ENCODE results near the gene DCLRE1B.

DNA sequence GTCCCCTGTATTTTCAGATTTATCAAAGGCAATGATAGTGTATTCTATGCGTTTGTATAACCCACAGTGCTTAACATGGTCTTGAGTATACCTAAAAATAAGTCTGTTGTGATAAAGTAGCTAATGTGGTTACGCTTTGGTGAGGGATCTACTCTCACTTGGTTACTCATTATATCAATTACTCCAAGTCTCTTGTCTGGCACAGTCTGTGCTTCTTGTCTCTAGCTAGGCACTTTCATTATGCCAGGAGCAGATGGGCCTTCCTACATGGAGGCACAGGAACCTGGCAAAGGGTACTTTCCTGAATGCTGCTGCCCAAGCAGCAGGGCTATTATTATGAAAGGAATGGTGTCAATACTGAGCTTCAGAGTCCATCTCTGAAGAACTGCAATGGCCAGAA, 29.4 kb upstream of the DCLRE1B start:
- TF ChIP-seq TAF1 (conservative IDR thresholded peaks at IDR 0.05): no peak
- TF ChIP-seq, protein P1, sequence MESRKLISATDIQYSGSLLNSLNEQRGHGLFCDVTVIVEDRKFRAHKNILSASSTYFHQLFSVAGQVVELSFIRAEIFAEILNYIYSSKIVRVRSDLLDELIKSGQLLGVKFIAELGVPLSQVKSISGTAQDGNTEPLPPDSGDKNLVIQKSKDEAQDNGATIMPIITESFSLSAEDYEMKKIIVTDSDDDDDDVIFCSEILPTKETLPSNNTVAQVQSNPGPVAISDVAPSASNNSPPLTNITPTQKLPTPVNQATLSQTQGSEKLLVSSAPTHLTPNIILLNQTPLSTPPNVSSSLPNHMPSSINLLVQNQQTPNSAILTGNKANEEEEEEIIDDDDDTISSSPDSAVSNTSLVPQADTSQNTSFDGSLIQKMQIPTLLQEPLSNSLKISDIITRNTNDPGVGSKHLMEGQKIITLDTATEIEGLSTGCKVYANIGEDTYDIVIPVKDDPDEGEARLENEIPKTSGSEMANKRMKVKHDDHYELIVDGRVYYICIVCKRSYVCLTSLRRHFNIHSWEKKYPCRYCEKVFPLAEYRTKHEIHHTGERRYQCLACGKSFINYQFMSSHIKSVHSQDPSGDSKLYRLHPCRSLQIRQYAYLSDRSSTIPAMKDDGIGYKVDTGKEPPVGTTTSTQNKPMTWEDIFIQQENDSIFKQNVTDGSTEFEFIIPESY (IDR thresholded peaks at IDR 0.05): no peak
- TF ChIP-seq CTCF (IDR thresholded peaks at IDR 0.05; ENCODE audit: low read depth, low read length, missing input control): no peak
- TF ChIP-seq, protein P2, sequence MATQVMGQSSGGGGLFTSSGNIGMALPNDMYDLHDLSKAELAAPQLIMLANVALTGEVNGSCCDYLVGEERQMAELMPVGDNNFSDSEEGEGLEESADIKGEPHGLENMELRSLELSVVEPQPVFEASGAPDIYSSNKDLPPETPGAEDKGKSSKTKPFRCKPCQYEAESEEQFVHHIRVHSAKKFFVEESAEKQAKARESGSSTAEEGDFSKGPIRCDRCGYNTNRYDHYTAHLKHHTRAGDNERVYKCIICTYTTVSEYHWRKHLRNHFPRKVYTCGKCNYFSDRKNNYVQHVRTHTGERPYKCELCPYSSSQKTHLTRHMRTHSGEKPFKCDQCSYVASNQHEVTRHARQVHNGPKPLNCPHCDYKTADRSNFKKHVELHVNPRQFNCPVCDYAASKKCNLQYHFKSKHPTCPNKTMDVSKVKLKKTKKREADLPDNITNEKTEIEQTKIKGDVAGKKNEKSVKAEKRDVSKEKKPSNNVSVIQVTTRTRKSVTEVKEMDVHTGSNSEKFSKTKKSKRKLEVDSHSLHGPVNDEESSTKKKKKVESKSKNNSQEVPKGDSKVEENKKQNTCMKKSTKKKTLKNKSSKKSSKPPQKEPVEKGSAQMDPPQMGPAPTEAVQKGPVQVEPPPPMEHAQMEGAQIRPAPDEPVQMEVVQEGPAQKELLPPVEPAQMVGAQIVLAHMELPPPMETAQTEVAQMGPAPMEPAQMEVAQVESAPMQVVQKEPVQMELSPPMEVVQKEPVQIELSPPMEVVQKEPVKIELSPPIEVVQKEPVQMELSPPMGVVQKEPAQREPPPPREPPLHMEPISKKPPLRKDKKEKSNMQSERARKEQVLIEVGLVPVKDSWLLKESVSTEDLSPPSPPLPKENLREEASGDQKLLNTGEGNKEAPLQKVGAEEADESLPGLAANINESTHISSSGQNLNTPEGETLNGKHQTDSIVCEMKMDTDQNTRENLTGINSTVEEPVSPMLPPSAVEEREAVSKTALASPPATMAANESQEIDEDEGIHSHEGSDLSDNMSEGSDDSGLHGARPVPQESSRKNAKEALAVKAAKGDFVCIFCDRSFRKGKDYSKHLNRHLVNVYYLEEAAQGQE (IDR thresholded peaks at IDR 0.05): no peak
- no peak for TF ChIP-seq JUND (IDR thresholded peaks at IDR 0.05)
- TF ChIP-seq RAD21 (IDR thresholded peaks at IDR 0.05): no peak
- no peak for TF ChIP-seq EGR1 (IDR thresholded peaks at IDR 0.05; ENCODE audit: low read depth in 2 of 2)
- TF ChIP-seq FOXA1 (IDR thresholded peaks at IDR 0.05): no peak

Data from liver (tissue), 3 donors.